HepG2 (cell line): ENCODE results near the gene P2RY6. TPM values are rescaled to one million over a fixed set of nuclear protein-coding genes. Genes with fewer than 3 reads are reported as not detected.
A peak's percentile ranks its signal among the peaks of the same experiment; 100 is the strongest.

Source experiments
- CC2D1A ChIP-seq: sonication (generic); formaldehyde crosslinking; IDR thresholded peaks from 2 replicates; pipeline ENCODE4 v1.8.1; 2023; ENCODE audit warnings: mild to moderate bottlenecking, missing genetic modification reagents
- CENPX ChIP-seq: sonication (generic); formaldehyde crosslinking; IDR thresholded peaks from 2 replicates; pipeline ENCODE4 v1.9.0; 2021; ENCODE audit warnings: mild to moderate bottlenecking, missing genetic modification reagents, moderate library complexity
- DNMT3B ChIP-seq: conservative IDR thresholded peaks from 2 replicates; pipeline ENCODE4 v1.6.1; 2016; ENCODE audit warnings: missing biosample characterization, control low read depth
- MTERF4 ChIP-seq: sonication (generic); formaldehyde crosslinking; IDR thresholded peaks from 2 replicates; pipeline ENCODE4 v1.8.0; 2023; ENCODE audit warnings: mild to moderate bottlenecking, missing genetic modification reagents
- ONECUT2 ChIP-seq: sonication (generic); formaldehyde crosslinking; IDR thresholded peaks from 2 replicates; pipeline ENCODE4 v1.4.0; 2020; ENCODE audit warnings: missing genetic modification reagents
- PHB2 ChIP-seq: fragments of 450-650 bp; IDR thresholded peaks from 2 replicates; pipeline ENCODE4 v1.6.1; 2018; ENCODE audit not compliant: partially characterized antibody
- RFX3 ChIP-seq: IDR thresholded peaks from 2 replicates; pipeline ENCODE4 v1.6.1; 2016; ENCODE audit warnings: missing biosample characterization, missing genetic modification reagents
- SMAD9 ChIP-seq: sonication (generic); formaldehyde crosslinking; IDR thresholded peaks from 2 replicates; pipeline ENCODE4 v1.5.1; 2020; ENCODE audit warnings: mild to moderate bottlenecking, missing genetic modification reagents
- TCF12 ChIP-seq, 2 experiments: fragments of 450-650 bp in 1 of 2; sonication (generic) in 1 of 2; formaldehyde crosslinking in 1 of 2; IDR thresholded peaks; 2 replicates each; pipeline versions ENCODE4 v1.6.1 to v1.8.0; 2017 to 2022; ENCODE audit warnings: antibody characterized with exemption in 1 of 2, mild to moderate bottlenecking in 1 of 2, missing genetic modification reagents in 1 of 2, moderate library complexity in 1 of 2
- TRIM24 ChIP-seq: sonication (generic); formaldehyde crosslinking; IDR thresholded peaks from 2 replicates; pipeline ENCODE4 v1.8.0; 2022; ENCODE audit warnings: mild to moderate bottlenecking, missing genetic modification reagents
- ZBTB7A ChIP-seq: sonication (generic); formaldehyde crosslinking; IDR thresholded peaks from 2 replicates; pipeline ENCODE4 v1.8.0; 2022; ENCODE audit warnings: mild to moderate bottlenecking, missing genetic modification reagents
- ZHX1 ChIP-seq: sonication (generic); formaldehyde crosslinking; IDR thresholded peaks from 2 replicates; pipeline ENCODE4 v1.8.1; 2022; ENCODE audit warnings: low read depth, mild to moderate bottlenecking, missing genetic modification reagents
- ZNF549 ChIP-seq: sonication (generic); formaldehyde crosslinking; IDR thresholded peaks from 2 replicates; pipeline ENCODE4 v1.5.0; 2020; ENCODE audit warnings: missing genetic modification reagents
- polyA plus RNA-seq, 8 experiments: library from polyadenylated mRNA; depleted of rRNA in 3 of 8; stranded (reverse) in 7 of 8; unstranded in 1 of 8; fragments of >200 nt; fragmentation: Illumina TruSeq in 4 of 8; extraction: Trizol in 4 of 8; gene quantifications; 2 replicates each; pipeline versions ENCODE4 v1.2.1 to v1.2.3, GENCODE V29; 2011 to 2016; ENCODE audit warnings: low read depth in 4 of 8, missing spikeins in 1 of 8, mixed read lengths in 1 of 8; ENCODE audit not compliant: insufficient read depth in 1 of 8
- total RNA-seq, 5 experiments: library from RNA; depleted of rRNA; stranded (reverse); fragments of >200 nt; fragmentation: Illumina TruSeq; extraction: Trizol; gene quantifications; 2 replicates each; pipeline ENCODE4 v1.2.3, GENCODE V29; 2016; ENCODE audit warnings: low read depth in 1 of 5
- TF ChIP-seq, protein P1 (sequence below): IDR thresholded peaks from 2 replicates; pipeline ENCODE4 v1.6.1; 2016; ENCODE audit warnings: missing compliant biosample characterization, missing genetic modification reagents, borderline replicate concordance
- TF ChIP-seq, protein P2 (sequence below): sonication (generic); formaldehyde crosslinking; IDR thresholded peaks from 2 replicates; pipeline ENCODE4 v1.4.0; 2020; ENCODE audit warnings: missing genetic modification reagents, borderline replicate concordance

P2RY6 gene
- total and polyA plus RNA-seq, 2 of the 13 experiments (the other 11 are each of a cell fraction or from before 2014, with no cell fraction given), result 0.09 to 0.29 TPM

- no peak for TF ChIP-seq ZHX1
- no peak for TF ChIP-seq ZNF549
- no peak for TF ChIP-seq ONECUT2 (CRISPR knock-in tag)
- no peak for TF ChIP-seq MTERF4
- TF ChIP-seq, protein P1, sequence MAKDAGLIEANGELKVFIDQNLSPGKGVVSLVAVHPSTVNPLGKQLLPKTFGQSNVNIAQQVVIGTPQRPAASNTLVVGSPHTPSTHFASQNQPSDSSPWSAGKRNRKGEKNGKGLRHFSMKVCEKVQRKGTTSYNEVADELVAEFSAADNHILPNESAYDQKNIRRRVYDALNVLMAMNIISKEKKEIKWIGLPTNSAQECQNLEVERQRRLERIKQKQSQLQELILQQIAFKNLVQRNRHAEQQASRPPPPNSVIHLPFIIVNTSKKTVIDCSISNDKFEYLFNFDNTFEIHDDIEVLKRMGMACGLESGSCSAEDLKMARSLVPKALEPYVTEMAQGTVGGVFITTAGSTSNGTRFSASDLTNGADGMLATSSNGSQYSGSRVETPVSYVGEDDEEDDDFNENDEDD (CRISPR knock-in tag), result no peak
- no peak for TF ChIP-seq RFX3 (CRISPR knock-in tag)
- TF ChIP-seq CC2D1A, result no peak
- no peak for TF ChIP-seq TCF12 (IDR thresholded peaks at IDR 0.05)
- peak; percentile 72; the same call in 1 of the 2 replicates for TF ChIP-seq TCF12 (CRISPR knock-in tag; IDR thresholded peaks at IDR 0.05)
- TF ChIP-seq SMAD9 (CRISPR knock-in tag), result no peak
- TF ChIP-seq DNMT3B (CRISPR knock-in tag), result no peak
- TF ChIP-seq CENPX, result no peak
- peak; percentile 32; the same call in 1 of the 2 replicates for TF ChIP-seq ZBTB7A
- TF ChIP-seq PHB2, result no peak
- TF ChIP-seq TRIM24 (CRISPR knock-in tag), result no peak
- TF ChIP-seq, protein P2, sequence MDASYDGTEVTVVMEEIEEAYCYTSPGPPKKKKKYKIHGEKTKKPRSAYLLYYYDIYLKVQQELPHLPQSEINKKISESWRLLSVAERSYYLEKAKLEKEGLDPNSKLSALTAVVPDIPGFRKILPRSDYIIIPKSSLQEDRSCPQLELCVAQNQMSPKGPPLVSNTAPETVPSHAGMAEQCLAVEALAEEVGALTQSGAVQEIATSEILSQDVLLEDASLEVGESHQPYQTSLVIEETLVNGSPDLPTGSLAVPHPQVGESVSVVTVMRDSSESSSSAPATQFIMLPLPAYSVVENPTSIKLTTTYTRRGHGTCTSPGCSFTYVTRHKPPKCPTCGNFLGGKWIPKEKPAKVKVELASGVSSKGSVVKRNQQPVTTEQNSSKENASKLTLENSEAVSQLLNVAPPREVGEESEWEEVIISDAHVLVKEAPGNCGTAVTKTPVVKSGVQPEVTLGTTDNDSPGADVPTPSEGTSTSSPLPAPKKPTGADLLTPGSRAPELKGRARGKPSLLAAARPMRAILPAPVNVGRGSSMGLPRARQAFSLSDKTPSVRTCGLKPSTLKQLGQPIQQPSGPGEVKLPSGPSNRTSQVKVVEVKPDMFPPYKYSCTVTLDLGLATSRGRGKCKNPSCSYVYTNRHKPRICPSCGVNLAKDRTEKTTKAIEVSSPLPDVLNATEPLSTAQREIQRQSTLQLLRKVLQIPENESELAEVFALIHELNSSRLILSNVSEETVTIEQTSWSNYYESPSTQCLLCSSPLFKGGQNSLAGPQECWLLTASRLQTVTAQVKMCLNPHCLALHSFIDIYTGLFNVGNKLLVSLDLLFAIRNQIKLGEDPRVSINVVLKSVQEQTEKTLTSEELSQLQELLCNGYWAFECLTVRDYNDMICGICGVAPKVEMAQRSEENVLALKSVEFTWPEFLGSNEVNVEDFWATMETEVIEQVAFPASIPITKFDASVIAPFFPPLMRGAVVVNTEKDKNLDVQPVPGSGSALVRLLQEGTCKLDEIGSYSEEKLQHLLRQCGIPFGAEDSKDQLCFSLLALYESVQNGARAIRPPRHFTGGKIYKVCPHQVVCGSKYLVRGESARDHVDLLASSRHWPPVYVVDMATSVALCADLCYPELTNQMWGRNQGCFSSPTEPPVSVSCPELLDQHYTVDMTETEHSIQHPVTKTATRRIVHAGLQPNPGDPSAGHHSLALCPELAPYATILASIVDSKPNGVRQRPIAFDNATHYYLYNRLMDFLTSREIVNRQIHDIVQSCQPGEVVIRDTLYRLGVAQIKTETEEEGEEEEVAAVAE, result no peak
These were observed 35.3 kb downstream of the P2RY6 start (continued) for GRCh38 chr11:73307323-73308002.
